Esophagus (tissue), 2 donors: ENCODE measurements around the gene MYL6B. TPM values are rescaled to one million over a fixed set of nuclear protein-coding genes. Genes with fewer than 3 reads are reported as not detected.

Source experiments
- H3K27ac ChIP-seq, 2 donors: one replicate each; pipeline ENCODE4 v1.5.1; 2013; ENCODE audit warnings: low read depth in 2 of 2, mild to moderate bottlenecking in 2 of 2, inconsistent platforms in 1 of 2, low read length in 1 of 2, moderate library complexity in 1 of 2
- H3K27me3 ChIP-seq, 2 donors: one replicate each; pipeline ENCODE4 v1.6.1; 2013; ENCODE audit warnings: low read length in 2 of 2, control low read depth in 1 of 2, mild to moderate bottlenecking in 1 of 2; ENCODE audit not compliant: insufficient read depth in 2 of 2, control insufficient read depth in 1 of 2
- H3K36me3 ChIP-seq, 2 donors: one replicate each; pipeline ENCODE4 v1.6.1; 2013; ENCODE audit warnings: low read length in 1 of 2; ENCODE audit not compliant: control insufficient read depth in 2 of 2, insufficient read depth in 2 of 2
- H3K4me1 ChIP-seq, 2 donors: one replicate each; pipeline ENCODE4 v1.6.1; 2013; ENCODE audit warnings: low read length in 1 of 2; ENCODE audit not compliant: control insufficient read depth in 2 of 2, insufficient read depth in 2 of 2
- H3K4me3 ChIP-seq, 2 donors: one replicate each; pipeline ENCODE4 v1.5.1; 2013; ENCODE audit warnings: low read length in 2 of 2, mild to moderate bottlenecking in 2 of 2, low read depth in 1 of 2, moderate library complexity in 1 of 2
- H3K9me3 ChIP-seq, 2 donors: one replicate each; pipeline ENCODE4 v1.6.1; 2013; ENCODE audit warnings: mild to moderate bottlenecking in 2 of 2, low read depth in 1 of 2, low read length in 1 of 2, moderate library complexity in 1 of 2; ENCODE audit not compliant: control insufficient read depth in 2 of 2, insufficient read depth in 1 of 2
- WGBS, 2 donors: extraction: QIAGEN DNeasy Blood & Tissue Kit; methylation state at CpG; one replicate each; pipeline ENCODE4 v1.1.7; 2013; 5-methylcytosine and 5-hydroxymethylcytosine counted together
- polyA plus RNA-seq, 2 donors: library from polyadenylated mRNA; stranded (reverse); fragments of 200-250 nt; gene quantifications; one replicate each; pipeline ENCODE4 v1.2.3, GENCODE V29; 2013
- donor health status: healthy with polysubstance abuse.
- donor health status: Bipolar disorder and iron deficiency.

MYL6B gene
- polyA plus RNA-seq, 2 donors: 57.3 to 57.7 TPM

- H3K36me3 ChIP-seq: peaks cover 24 to 34% of the 10 kb centered on the region in 2 donors
- peaks cover 0 to 4% of the 10 kb centered on the region in 2 donors for H3K4me1 ChIP-seq
- H3K4me3 ChIP-seq: peak overlapping the region in 1 of 2 donors; percentile 10
- peak overlapping the region; percentile 94 to 98 for H3K27ac ChIP-seq
- no peaks in the 10 kb centered on the region for H3K9me3 ChIP-seq
- WGBS, 2 donors: 49 to 67% methylated on average over 22 of the region's 22 CpGs
- no peaks in the 10 kb centered on the region for H3K27me3 ChIP-seq
Measured at GRCh38 chr12:56129942-56130495, 22.4 kb upstream of the MYL6B start.

DNA sequence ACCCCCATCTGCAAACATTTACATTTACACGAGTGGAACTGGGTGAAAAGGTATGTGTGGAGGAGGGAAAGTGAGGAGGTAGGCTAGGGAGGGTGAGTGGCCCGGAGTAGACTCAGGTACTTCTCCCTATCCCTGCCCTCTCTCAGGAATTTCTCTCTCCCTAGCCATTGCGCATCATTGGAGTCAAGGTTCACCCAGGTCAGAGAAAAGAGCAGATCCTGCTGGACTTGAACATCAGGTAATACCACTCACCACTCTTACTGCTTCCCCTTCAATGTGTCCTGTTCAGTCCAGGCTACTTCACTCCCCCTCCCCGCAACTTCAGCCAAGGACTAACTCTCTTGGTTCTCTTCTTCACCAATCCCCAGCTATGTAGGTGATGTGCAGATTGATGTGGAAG lies 21.5 kb upstream of the MYL6B start:
- Histone ChIP-seq H3K9me3 (no peaks in the 10 kb centered on the region), H3K36me3 (peaks cover 24 to 34% of the 10 kb centered on the region in 2 donors), H3K4me3 (no peak overlapping the region), H3K4me1 (peaks cover 0 to 4% of the 10 kb centered on the region in 2 donors), H3K27me3 (no peaks in the 10 kb centered on the region), H3K27ac (no peak overlapping the region)
- WGBS, 2 donors: 87 to 92% methylated on average over 4 of the region's 4 CpGs

DNA sequence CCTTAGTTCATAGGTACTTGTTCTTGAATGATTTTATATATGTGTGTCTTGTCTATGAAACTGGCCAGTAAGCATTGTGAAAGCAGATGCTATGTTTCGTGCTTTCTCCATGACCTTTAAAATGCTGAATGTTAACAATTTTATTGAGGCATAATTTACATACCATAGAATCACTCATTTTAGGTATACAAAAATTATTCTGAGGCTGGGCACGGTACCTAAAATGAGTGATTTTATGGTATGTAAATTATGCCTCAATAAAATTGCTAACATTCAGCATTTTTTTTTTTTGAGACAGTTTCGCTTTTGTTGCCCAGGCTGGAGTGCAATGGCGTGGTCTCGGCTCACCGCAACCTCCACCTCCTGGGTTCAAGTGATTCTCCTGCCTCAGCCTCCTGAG lies 17.5 kb upstream of the MYL6B start:
- peaks cover 29 to 54% of the 10 kb centered on the region in 2 donors for H3K36me3 ChIP-seq
- H3K27ac ChIP-seq: no peak overlapping the region
- peaks cover 0 to 4% of the 10 kb centered on the region in 2 donors for H3K4me1 ChIP-seq
- no peaks in the 10 kb centered on the region for H3K27me3 ChIP-seq
- WGBS, 2 donors: 95 to 97% methylated on average over 6 of the region's 6 CpGs
- no peak overlapping the region for H3K4me3 ChIP-seq
- no peaks in the 10 kb centered on the region for H3K9me3 ChIP-seq

- WGBS, 2 donors: 92 to 94% methylated on average over 14 of the region's 14 CpGs
- Histone ChIP-seq H3K27me3 (no peaks in the 10 kb centered on the region), H3K4me3 (no peak overlapping the region), H3K9me3 (no peaks in the 10 kb centered on the region), H3K27ac (no peak overlapping the region), H3K4me1 (no peaks in the 10 kb centered on the region), H3K36me3 (peaks cover 18 to 49% of the 10 kb centered on the region in 2 donors)
Measured at GRCh38 chr12:56137853-56138571, 14.4 kb upstream of the MYL6B start.

GRCh38 chr12:56141946-56142784 lies 10.2 kb upstream of the MYL6B start:
- Histone ChIP-seq H3K27ac (no peak overlapping the region), H3K4me1 (peaks cover 0 to 3% of the 10 kb centered on the region in 2 donors), H3K36me3 (peaks cover 15 to 42% of the 10 kb centered on the region in 2 donors), H3K27me3 (no peaks in the 10 kb centered on the region), H3K9me3 (no peaks in the 10 kb centered on the region), H3K4me3 (no peak overlapping the region)
- 87% methylated on average over 17 to 19 of the region's 19 CpGs for WGBS, 2 donors

DNA sequence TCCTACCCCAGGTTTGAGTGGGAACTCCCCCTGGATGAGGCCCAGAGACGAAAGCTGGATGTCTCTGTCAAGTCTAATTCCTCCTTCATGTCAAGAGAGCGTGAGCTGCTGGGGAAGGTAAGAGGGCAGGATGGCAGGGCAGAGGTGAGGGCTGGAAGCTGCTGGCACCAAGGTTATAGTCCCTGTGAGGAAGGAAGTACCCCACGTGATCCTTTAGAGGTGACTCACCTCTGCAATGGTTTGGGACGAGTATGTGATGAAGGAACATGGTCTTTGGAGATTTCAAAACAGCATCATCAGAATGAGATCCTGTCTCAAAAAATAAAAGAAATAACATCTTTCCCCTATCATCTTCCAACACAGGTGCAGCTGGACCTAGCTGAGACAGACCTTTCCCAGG lies 9.2 kb upstream of the MYL6B start:
- 60 to 70% methylated on average over 4 of the region's 4 CpGs for WGBS, 2 donors
- H3K36me3 ChIP-seq: peaks cover 14 to 33% of the 10 kb centered on the region in 2 donors
- H3K4me1 ChIP-seq: peaks cover 0 to 3% of the 10 kb centered on the region in 2 donors
- no peak overlapping the region for H3K4me3 ChIP-seq
- no peaks in the 10 kb centered on the region for H3K9me3 ChIP-seq
- H3K27ac ChIP-seq: peak overlapping the region; percentile 36 to 41
- no peaks in the 10 kb centered on the region for H3K27me3 ChIP-seq

DNA sequence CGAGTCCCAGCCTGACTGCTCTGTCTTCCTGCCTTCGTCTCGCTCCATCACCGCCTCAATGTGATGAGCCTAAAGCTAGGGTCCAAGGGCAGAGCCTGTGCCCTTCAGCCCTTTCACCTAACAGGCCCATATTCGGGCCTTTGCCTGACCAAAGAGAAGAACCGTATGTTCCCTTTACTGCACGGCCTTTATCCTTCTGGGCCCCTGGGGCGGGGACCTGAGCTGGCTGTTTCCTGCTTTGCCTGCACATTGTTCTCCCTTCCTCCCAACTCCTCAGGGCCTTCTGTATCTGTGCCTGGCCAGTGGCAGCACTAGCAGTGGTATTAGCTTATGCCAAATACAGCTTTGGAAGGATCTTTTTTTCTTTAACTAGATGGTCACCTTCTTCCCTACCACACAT lies 8.5 kb upstream of the MYL6B start:
- Histone ChIP-seq H3K4me3 (no peak overlapping the region), H3K27ac (peak overlapping the region in 1 of 2 donors; percentile 5), H3K9me3 (no peaks in the 10 kb centered on the region), H3K4me1 (peaks cover 0 to 3% of the 10 kb centered on the region in 2 donors), H3K27me3 (no peaks in the 10 kb centered on the region), H3K36me3 (peaks cover 14 to 29% of the 10 kb centered on the region in 2 donors)
- WGBS, 2 donors: 75 to 81% methylated on average over 8 of the region's 8 CpGs

DNA sequence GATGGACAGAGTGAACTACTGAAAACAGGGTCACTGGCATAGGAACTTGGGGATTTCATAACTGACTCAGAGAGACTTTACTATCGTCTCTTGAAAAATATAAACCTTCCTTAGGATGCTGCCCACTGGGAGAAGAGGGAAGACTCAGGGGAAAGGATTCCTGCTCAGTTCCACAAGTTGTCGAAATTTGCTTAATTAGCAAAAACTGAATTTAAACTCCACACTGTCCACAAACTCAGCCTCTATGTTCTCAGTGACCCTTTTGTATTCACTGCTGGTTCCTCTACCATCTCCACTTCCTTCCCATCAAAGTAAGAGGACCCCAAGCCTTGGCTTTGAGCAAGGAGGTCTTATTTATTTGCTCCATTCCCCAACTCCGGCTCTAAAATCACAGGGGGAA lies 7.2 kb upstream of the MYL6B start:
- WGBS, 2 donors: 83 to 90% methylated on average over 3 of the region's 3 CpGs
- no peak overlapping the region for H3K27ac ChIP-seq
- peaks cover 14 to 29% of the 10 kb centered on the region in 2 donors for H3K36me3 ChIP-seq

DNA sequence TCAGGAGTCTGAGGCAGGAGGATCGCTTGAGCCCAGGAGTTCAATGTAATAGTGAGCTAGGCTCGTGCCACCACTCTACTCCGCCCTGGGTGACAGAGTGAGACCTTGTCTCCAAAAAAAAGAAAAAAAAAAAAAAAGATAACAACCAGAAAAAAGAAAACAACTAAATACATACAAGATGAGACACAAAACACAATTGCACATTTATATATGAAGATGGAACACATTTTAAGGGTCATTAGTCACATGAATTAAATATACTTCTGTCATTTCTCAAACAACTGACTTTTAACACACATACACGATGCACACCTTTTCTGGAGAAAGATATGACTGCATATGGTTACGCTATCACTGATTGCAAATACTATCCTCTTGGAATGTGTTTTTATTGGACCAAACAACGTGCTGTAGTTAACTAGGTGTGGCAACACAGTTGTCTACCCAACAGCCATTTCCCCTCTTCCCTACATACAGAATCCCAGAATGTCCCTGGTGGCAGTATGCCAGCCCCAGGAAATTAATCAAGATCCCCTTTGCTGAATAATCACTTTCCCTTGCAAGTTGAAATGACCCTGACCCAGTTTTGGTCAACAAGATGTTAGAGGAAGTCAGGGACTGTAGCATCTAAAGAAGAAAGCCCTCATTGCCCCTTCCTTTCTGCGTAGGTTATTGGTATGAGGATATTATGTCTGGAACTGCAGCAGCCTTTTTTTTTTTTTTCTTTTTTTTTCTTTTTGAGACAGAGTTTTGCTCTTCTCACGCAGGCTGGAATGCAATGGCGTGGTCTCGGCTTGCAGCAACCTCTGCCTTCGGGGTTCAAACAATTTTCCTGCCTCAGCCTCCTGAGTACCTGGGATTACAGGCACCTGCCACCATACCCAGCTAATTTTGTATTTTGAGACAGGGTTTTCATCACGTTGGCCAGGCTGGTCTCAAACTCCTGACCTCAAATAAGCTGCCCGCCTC lies 5.6 kb upstream of the MYL6B start:
- Histone ChIP-seq H3K9me3 (no peaks in the 10 kb centered on the region), H3K36me3 (peaks cover 14 to 22% of the 10 kb centered on the region in 2 donors), H3K4me1 (peaks cover 0 to 3% of the 10 kb centered on the region in 2 donors), H3K27ac (no peak overlapping the region), H3K27me3 (no peaks in the 10 kb centered on the region), H3K4me3 (no peak overlapping the region)
- 58 to 62% methylated on average over 13 of the region's 13 CpGs for WGBS, 2 donors

More for the DNA sequence above, 7.2 kb upstream of the MYL6B start:
- Histone ChIP-seq H3K4me3 (no peak overlapping the region), H3K27me3 (no peaks in the 10 kb centered on the region), H3K9me3 (no peaks in the 10 kb centered on the region), H3K4me1 (peaks cover 0 to 3% of the 10 kb centered on the region in 2 donors)
